ENCODE results near the gene INPP5D. TPM values are rescaled to one million over a fixed set of nuclear protein-coding genes. Genes with fewer than 3 reads are reported as not detected.

The INPP5D gene
- total RNA-seq, 1 donor from 2014 or later: 4.9 TPM

DNA sequence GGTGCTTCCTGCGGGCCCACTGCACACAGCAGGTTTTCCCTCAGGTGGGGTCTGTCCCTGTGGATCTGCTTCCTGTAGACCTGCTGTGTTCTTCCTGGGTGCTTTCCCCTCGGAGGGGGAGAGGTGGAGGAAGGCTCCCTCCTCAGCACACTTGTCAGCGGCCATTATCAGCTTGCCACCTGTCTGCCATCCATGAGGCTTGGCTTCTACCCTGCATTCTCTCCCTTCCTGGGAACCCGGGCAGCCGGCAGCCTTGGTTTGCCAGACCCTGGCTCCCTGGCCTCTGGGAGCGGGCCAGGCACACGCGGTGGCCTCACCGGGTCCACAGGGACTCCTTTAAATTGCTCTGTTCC, 58.5 kb downstream of the INPP5D start:
- Histone ChIP-seq H3K9me3 (replicated peaks) (no peaks in the 10 kb centered on the region), H3K36me3 (no peaks in the 10 kb centered on the region), H3K4me3 (no peak overlapping the region), H3K4me1 (peaks cover 6% of the 10 kb centered on the region), H3K27me3 (ENCODE audit: low read depth) (no peaks in the 10 kb centered on the region), H3K27ac (replicated peaks) (no peak overlapping the region)
- intact Hi-C loops (cut with micrococcal nuclease): no loop called here
- no peak for DNase-seq
- no peak for TF ChIP-seq CTCF (IDR thresholded peaks at IDR 0.05; ENCODE audit: borderline replicate concordance)

GRCh38 chr2:233119123-233119522, 59.0 kb downstream of the INPP5D start:
- DNase-seq: no peak
- intact Hi-C loops (cut with micrococcal nuclease): no loop called here
- no peaks in the 10 kb centered on the region for H3K9me3 ChIP-seq (replicated peaks)
- no peak overlapping the region for H3K4me3 ChIP-seq
- TF ChIP-seq CTCF (IDR thresholded peaks at IDR 0.05; ENCODE audit: borderline replicate concordance): no peak
- H3K27ac ChIP-seq (replicated peaks): no peak overlapping the region
- H3K27me3 ChIP-seq (ENCODE audit: low read depth): no peaks in the 10 kb centered on the region
- H3K4me1 ChIP-seq: peaks cover 6% of the 10 kb centered on the region
- H3K36me3 ChIP-seq: no peaks in the 10 kb centered on the region

GRCh38 chr2:233119806-233120205, 59.7 kb downstream of the INPP5D start:
- Histone ChIP-seq H3K4me1 (peaks cover 6% of the 10 kb centered on the region), H3K27me3 (ENCODE audit: low read depth) (no peaks in the 10 kb centered on the region), H3K36me3 (no peaks in the 10 kb centered on the region), H3K4me3 (no peak overlapping the region), H3K27ac (replicated peaks) (no peak overlapping the region), H3K9me3 (replicated peaks) (no peaks in the 10 kb centered on the region)
- no peak for TF ChIP-seq CTCF (IDR thresholded peaks at IDR 0.05; ENCODE audit: borderline replicate concordance)
- DNase-seq: no peak
- intact Hi-C loops (cut with micrococcal nuclease): no loop called here

GRCh38 chr2:233120459-233120858, 60.3 kb downstream of the INPP5D start:
- no peak for DNase-seq
- TF ChIP-seq CTCF (IDR thresholded peaks at IDR 0.05; ENCODE audit: borderline replicate concordance): no peak
- Histone ChIP-seq H3K4me3 (no peak overlapping the region), H3K27me3 (ENCODE audit: low read depth) (peaks cover 4% of the 10 kb centered on the region), H3K4me1 (peaks cover 6% of the 10 kb centered on the region), H3K27ac (replicated peaks) (no peak overlapping the region), H3K36me3 (no peaks in the 10 kb centered on the region), H3K9me3 (replicated peaks) (no peaks in the 10 kb centered on the region)
- intact Hi-C loops (cut with micrococcal nuclease): no loop called here

DNA sequence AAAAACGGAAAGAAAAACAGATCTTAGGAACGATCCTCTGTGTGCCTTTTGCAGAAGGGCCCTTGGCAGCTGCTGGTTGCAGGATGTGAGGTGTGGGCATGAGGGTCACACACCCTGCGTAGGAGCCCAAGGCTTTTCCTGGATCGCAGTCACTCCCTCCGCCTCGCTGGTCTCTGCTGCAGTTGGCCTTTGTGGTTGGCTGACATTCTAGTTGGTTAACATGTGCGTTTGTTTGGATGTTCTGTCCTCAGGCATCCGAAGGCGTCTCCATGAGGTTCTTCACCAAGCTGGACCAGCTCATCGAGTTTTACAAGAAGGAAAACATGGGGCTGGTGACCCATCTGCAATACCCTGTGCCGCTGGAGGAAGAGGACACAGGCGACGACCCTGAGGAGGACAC, 61.7 kb downstream of the INPP5D start:
- peaks cover 8% of the 10 kb centered on the region for H3K36me3 ChIP-seq

More for the DNA sequence above, 61.7 kb downstream of the INPP5D start:
- intact Hi-C loops (cut with micrococcal nuclease): no loop called here
- Histone ChIP-seq H3K9me3 (replicated peaks) (no peaks in the 10 kb centered on the region), H3K27me3 (ENCODE audit: low read depth) (peaks cover 6% of the 10 kb centered on the region), H3K27ac (replicated peaks) (no peak overlapping the region), H3K4me1 (peaks cover 6% of the 10 kb centered on the region), H3K4me3 (no peak overlapping the region)
- no peak for TF ChIP-seq CTCF (IDR thresholded peaks at IDR 0.05; ENCODE audit: borderline replicate concordance)
- DNase-seq: no peak
